Transverse colon (tissue), 3 donors: ENCODE measurements around the gene CDCA7L.

Source experiments
- CTCF ChIP-seq, 5 experiments: fragments of 200-600 bp in 3 of 5; fragments of 450-650 bp in 2 of 5; sonication (generic) in 3 of 5; IDR thresholded peaks; 1 replicate in 2 of 5; 2 replicates in 3 of 5; pipeline ENCODE4 v1.5.1; 2016 to 2017; ENCODE audit warnings: antibody characterized with exemption in 5 of 5, inconsistent platforms in 3 of 5, mild to moderate bottlenecking in 2 of 5, moderate library complexity in 1 of 5
- EP300 ChIP-seq: sonication (generic); formaldehyde crosslinking; IDR thresholded peaks from one replicate; pipeline ENCODE4 v1.6.1; 2017; ENCODE audit warnings: antibody characterized with exemption, low read depth
- POLR2A ChIP-seq: fragments of 450-650 bp; IDR thresholded peaks from one replicate; pipeline ENCODE4 v1.6.1; 2016; ENCODE audit warnings: antibody characterized with exemption, mild to moderate bottlenecking, moderate library complexity

- TF ChIP-seq POLR2A = no peak
- TF ChIP-seq CTCF (IDR thresholded peaks at IDR 0.05) = no peak
- no peak for TF ChIP-seq EP300
Observed at GRCh38 chr7:21922605-21923004, 23.1 kb downstream of the CDCA7L start.
